AG04450 (cell line): ENCODE measurements around the gene PHF23. TPM values are rescaled to one million over a fixed set of nuclear protein-coding genes. Genes with fewer than 3 reads are reported as not detected.

ENCODE experiments used
- CTCF ChIA-PET: fragments of 300-600, 350-600 bp; formaldehyde crosslinking; extraction: SDS; loops from one replicate; lab custom pipeline; 2022; ENCODE audit warnings: antibody characterized with exemption, inconsistent platforms; lab: Charles Lee
- POLR2A ChIA-PET: fragments of 350-600 bp; formaldehyde crosslinking; extraction: SDS; loops from one replicate; lab custom pipeline; 2021; ENCODE audit warnings: antibody characterized with exemption, inconsistent platforms; lab: Yijun Ruan, JAX
- DNase-seq: peaks from one replicate; pipeline ENCODE4 v3.0.0-alpha.2; 2011; ENCODE audit warnings: low read depth, low spot score
- H3K27ac ChIP-seq: one replicate; pipeline ENCODE4 v1.5.1; 2012; ENCODE audit warnings: low read depth, low read length, control low read depth
- H3K27me3 ChIP-seq: one replicate; pipeline ENCODE4 v1.6.0; 2012; ENCODE audit warnings: low read length; ENCODE audit not compliant: control insufficient read depth, insufficient read depth
- H3K4me3 ChIP-seq: 2 replicates; pipeline ENCODE4 v1.5.1; 2011; ENCODE audit warnings: mild to moderate bottlenecking, low read depth, low read length, control low read depth
- H3K9me3 ChIP-seq: 2 replicates; pipeline ENCODE4 v1.5.1; 2012; ENCODE audit warnings: low read length; ENCODE audit not compliant: control insufficient read depth, insufficient read depth
- CTCF ChIP-seq: IDR thresholded peaks from 2 replicates; pipeline ENCODE4 v1.5.1; 2011; ENCODE audit warnings: low read depth, low read length, control low read depth, inconsistent platforms
- polyA plus RNA-seq: library from polyadenylated mRNA; depleted of rRNA; stranded (reverse); fragments of >200 nt; gene quantifications from 2 replicates; pipeline ENCODE4 v1.2.3, GENCODE V29; 2011

PHF23 gene
- polyA plus RNA-seq, 1 experiment, result 56.3 TPM

- H3K27ac ChIP-seq, result no peak overlapping the region
- H3K4me3 ChIP-seq, result peak overlapping the region; percentile 93; the same call in 1 of the 2 replicates
- H3K9me3 ChIP-seq, result no peaks in the 10 kb centered on the region; the same call in 1 of the 2 replicates
- no peak for TF ChIP-seq CTCF
- no peak for DNase-seq
- POLR2A ChIA-PET, result interaction anchor here (5.7 kb wide), 1 partner anchor 16 kb away, joined by 42 read pairs; the partner anchor contains the start of genes ACADVL and DLG4
- CTCF ChIA-PET, result interaction anchor here (1.2 kb wide), 1 partner anchor 16 kb away, joined by 4 read pairs; no protein-coding TSS in a partner anchor
- H3K27me3 ChIP-seq, result no peaks in the 10 kb centered on the region
Observed at GRCh38 chr17:7236808-7237207, 2.4 kb downstream of the PHF23 start.

GRCh38 chr17:7235693-7236665 is 3.3 kb downstream of the PHF23 start:
- no peak for TF ChIP-seq CTCF
- Histone ChIP-seq H3K4me3 (no peak overlapping the region), H3K9me3 (no peaks in the 10 kb centered on the region; the same call in 1 of the 2 replicates), H3K27ac (peak overlapping the region; percentile 57), H3K27me3 (no peaks in the 10 kb centered on the region)
- POLR2A ChIA-PET, result interaction anchor here (5.7 kb wide), 1 partner anchor 15 kb away, joined by 42 read pairs; the partner anchor contains the start of genes ACADVL and DLG4
- no peak for DNase-seq
- CTCF ChIA-PET, result interaction anchor here (1.2 kb wide), 1 partner anchor 16 kb away, joined by 4 read pairs; no protein-coding TSS in a partner anchor

GRCh38 chr17:7234083-7234951 is 4.9 kb downstream of the PHF23 start, which contains the start of gene DVL2:
TSS of gene DVL2 (minus strand) at chr17:7234517. CDS start at chr17:7234262, 255 bp downstream.
- ChIA-PET CTCF (no interaction called here), POLR2A (interaction anchor here (0.6 to 5.7 kb wide), 9 partner anchors 8 to 451 kb away, joined by 3 to 42 read pairs (median 3); partner anchors contain the start of genes ACADVL, CTDNEP1, DLG4 and TMEM256)
- peak; percentile 87 for DNase-seq
- no peaks in the 10 kb centered on the region for H3K27me3 ChIP-seq
- TF ChIP-seq CTCF, result no peak
- H3K27ac ChIP-seq, result peak within 1 kb of the TSS; percentile 73
- H3K9me3 ChIP-seq, result no peaks in the 10 kb centered on the region; the same call in 1 of the 2 replicates
- H3K4me3 ChIP-seq, result peak within 1 kb of the TSS; percentile 88

- ChIA-PET CTCF (no interaction called here), POLR2A (interaction anchor here (0.6 to 5.7 kb wide), 7 partner anchors 9 to 452 kb away, joined by 3 to 42 read pairs (median 3); partner anchors contain the start of genes ACADVL, CTDNEP1, DLG4 and TMEM256)
- no peaks in the 10 kb centered on the region for H3K27me3 ChIP-seq
- peak overlapping the region; percentile 88 for H3K4me3 ChIP-seq
- DNase-seq, result no peak
- no peaks in the 10 kb centered on the region; the same call in 1 of the 2 replicates for H3K9me3 ChIP-seq
- TF ChIP-seq CTCF, result no peak
- peak overlapping the region; percentile 73 for H3K27ac ChIP-seq
Observed at GRCh38 chr17:7233701-7234082, 5.6 kb downstream of the PHF23 start.
